ENCODE data around the gene GRM1. TPM values are rescaled to one million over a fixed set of nuclear protein-coding genes. Genes with fewer than 3 reads are reported as not detected.

The GRM1 gene
- total and polyA plus RNA-seq, 2 donors (not counting 3 experiments of a cell fraction or from before 2014, with no cell fraction given) = 0.07 TPM; not detected in 1

DNA sequence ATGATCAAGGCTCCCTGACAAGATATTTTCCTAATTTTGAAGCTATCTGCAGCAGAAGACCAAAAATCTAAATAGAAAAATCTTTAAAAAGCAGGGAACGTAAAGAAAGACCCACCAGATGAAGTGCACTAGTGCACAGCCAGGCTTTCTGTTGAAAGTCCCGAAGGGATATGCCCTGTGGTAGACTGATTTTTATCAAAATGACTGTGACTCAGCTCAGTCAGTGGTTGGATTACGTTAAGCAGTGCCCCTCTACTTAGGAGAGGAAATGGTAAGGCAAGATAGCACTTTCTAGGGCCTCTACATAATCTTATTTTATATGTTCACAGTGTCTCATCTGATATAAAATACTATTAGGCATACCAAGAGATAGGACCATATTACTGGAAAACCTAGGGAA lies 391.4 kb downstream of the GRM1 start:
- DNase-seq (ENCODE audit: low read depth, low spot score) (no peak), FAIRE-seq (no peak)
- TF ChIP-seq JUN (IDR thresholded peaks at IDR 0.05; ENCODE audit: borderline replicate concordance, insufficient read depth, insufficient read length, low read depth) = no peak
- no peak for TF ChIP-seq MYC (IDR thresholded peaks at IDR 0.05; ENCODE audit: low read depth, low read length)
- no peak for TF ChIP-seq POLR2A (IDR thresholded peaks at IDR 0.05; ENCODE audit: low read depth, low read length)
- TF ChIP-seq FOS (IDR thresholded peaks at IDR 0.05; ENCODE audit: borderline replicate concordance, insufficient read depth, low read length) = no peak
- TF ChIP-seq GATA2 (IDR thresholded peaks at IDR 0.05; ENCODE audit: insufficient read depth, insufficient read length, low read depth, low read length) = no peak
- TF ChIP-seq, protein P1, sequence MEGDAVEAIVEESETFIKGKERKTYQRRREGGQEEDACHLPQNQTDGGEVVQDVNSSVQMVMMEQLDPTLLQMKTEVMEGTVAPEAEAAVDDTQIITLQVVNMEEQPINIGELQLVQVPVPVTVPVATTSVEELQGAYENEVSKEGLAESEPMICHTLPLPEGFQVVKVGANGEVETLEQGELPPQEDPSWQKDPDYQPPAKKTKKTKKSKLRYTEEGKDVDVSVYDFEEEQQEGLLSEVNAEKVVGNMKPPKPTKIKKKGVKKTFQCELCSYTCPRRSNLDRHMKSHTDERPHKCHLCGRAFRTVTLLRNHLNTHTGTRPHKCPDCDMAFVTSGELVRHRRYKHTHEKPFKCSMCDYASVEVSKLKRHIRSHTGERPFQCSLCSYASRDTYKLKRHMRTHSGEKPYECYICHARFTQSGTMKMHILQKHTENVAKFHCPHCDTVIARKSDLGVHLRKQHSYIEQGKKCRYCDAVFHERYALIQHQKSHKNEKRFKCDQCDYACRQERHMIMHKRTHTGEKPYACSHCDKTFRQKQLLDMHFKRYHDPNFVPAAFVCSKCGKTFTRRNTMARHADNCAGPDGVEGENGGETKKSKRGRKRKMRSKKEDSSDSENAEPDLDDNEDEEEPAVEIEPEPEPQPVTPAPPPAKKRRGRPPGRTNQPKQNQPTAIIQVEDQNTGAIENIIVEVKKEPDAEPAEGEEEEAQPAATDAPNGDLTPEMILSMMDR (IDR thresholded peaks at IDR 0.05; ENCODE audit: extremely low read depth in 1 of 2, insufficient read depth in 1 of 2, low read depth in 1 of 2, low read length in 2 of 2) = no peak
- no peak for TF ChIP-seq EZH2 (IDR thresholded peaks at IDR 0.05; ENCODE audit: borderline replicate concordance, low read depth, low read length, severe bottlenecking)
- no peak for TF ChIP-seq POLR2AphosphoS5 (IDR thresholded peaks at IDR 0.05; ENCODE audit: insufficient read depth, low read depth, low read length)
- TF ChIP-seq, protein P2, sequence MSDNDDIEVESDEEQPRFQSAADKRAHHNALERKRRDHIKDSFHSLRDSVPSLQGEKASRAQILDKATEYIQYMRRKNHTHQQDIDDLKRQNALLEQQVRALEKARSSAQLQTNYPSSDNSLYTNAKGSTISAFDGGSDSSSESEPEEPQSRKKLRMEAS (IDR thresholded peaks at IDR 0.05; ENCODE audit: insufficient read depth, insufficient read length) = no peak
- intact Hi-C loops (cut with micrococcal nuclease) = no loop called here
- Histone ChIP-seq H3K36me3 (ENCODE audit: control insufficient read depth in 2 of 2, extremely low read depth in 1 of 2, insufficient read depth in 2 of 2, low read length in 2 of 2) (no peaks in the 10 kb centered on the region), H3K4me1 (ENCODE audit: control insufficient read depth, extremely low read depth, insufficient read depth, low read length) (no peaks in the 10 kb centered on the region), H3K4me2 (ENCODE audit: insufficient read depth, low read length) (no peak overlapping the region), H3K27ac (ENCODE audit: insufficient read depth, low read depth, low read length) (no peak overlapping the region), H3K9ac (replicated peaks; ENCODE audit: extremely low read depth, insufficient read depth, low read length) (no peak overlapping the region), H3K9me3 (replicated peaks; ENCODE audit: control insufficient read depth, insufficient read depth, low read length) (no peaks in the 10 kb centered on the region), H3K27me3 (ENCODE audit: control insufficient read depth in 2 of 2, insufficient read depth in 2 of 2, low read length in 2 of 2) (no peaks in the 10 kb centered on the region), H3K4me3 (replicated peaks in 1 of 3; ENCODE audit: insufficient read depth in 1 of 3, low read depth in 1 of 3, low read length in 3 of 3) (no peak overlapping the region), H3K9me1 (replicated peaks; ENCODE audit: control insufficient read depth, extremely low read depth, insufficient read depth, low read length) (no peaks in the 10 kb centered on the region), H2AFZ (ENCODE audit: low read depth, low read length) (no peak overlapping the region), H3K79me2 (ENCODE audit: control insufficient read depth, insufficient read depth, low read length) (no peaks in the 10 kb centered on the region), H4K20me1 (replicated peaks; ENCODE audit: control insufficient read depth, extremely low read depth, insufficient read depth, low read length) (no peaks in the 10 kb centered on the region)
- BruUV-seq (replicated peaks) = no TSS peak
- POLR2A ChIA-PET = no interaction called here
- dilution Hi-C loops (cut with MboI; ENCODE audit: extremely low pct_ligation_motif_present, low sequenced_read_pairs) = no loop called here
- CTCF ChIA-PET = no interaction called here

Data from endothelial cell of umbilical vein (primary cell).